AG08396 (cell line): Measurements from ENCODE around the gene RSPRY1.

Experiments
- DNase-seq: peaks from one replicate; pipeline ENCODE4 v3.0.0; 2012; ENCODE audit warnings: low spot score, mixed read lengths

The RSPRY1 gene

GRCh38 chr16:57224651-57225335, 38.7 kb downstream of the RSPRY1 start:
- DNase-seq: no peak

- DNase-seq: no peak
Observed at GRCh38 chr16:57225978-57226377, 39.8 kb downstream of the RSPRY1 start.

- no peak for DNase-seq
Observed at GRCh38 chr16:57226701-57227621, 40.8 kb downstream of the RSPRY1 start.

GRCh38 chr16:57229079-57229478, 43.0 kb downstream of the RSPRY1 start:
- DNase-seq: no peak

GRCh38 chr16:57231821-57232350, 45.8 kb downstream of the RSPRY1 start:
- DNase-seq: no peak

- no peak for DNase-seq
Observed at GRCh38 chr16:57233944-57234706, 48.0 kb downstream of the RSPRY1 start.

GRCh38 chr16:57234707-57235092, 48.6 kb downstream of the RSPRY1 start:
- DNase-seq: no peak

GRCh38 chr16:57235128-57236021, 49.2 kb downstream of the RSPRY1 start:
- no peak for DNase-seq

- DNase-seq: no peak
Observed at GRCh38 chr16:57236022-57236350, 49.9 kb downstream of the RSPRY1 start.

GRCh38 chr16:57238682-57239081, 52.6 kb downstream of the RSPRY1 start:
- no peak for DNase-seq

GRCh38 chr16:57239107-57239506, 53.0 kb downstream of the RSPRY1 start:
- no peak for DNase-seq

- DNase-seq: no peak
Observed at GRCh38 chr16:57240851-57241250, 54.7 kb downstream of the RSPRY1 start.

GRCh38 chr16:57242650-57243049, 56.5 kb downstream of the RSPRY1 start:
- DNase-seq: no peak

GRCh38 chr16:57244463-57244766, 58.3 kb downstream of the RSPRY1 start:
- DNase-seq: no peak

GRCh38 chr16:57244767-57245471, 58.8 kb downstream of the RSPRY1 start, which contains the start of gene ARL2BP:
Gene ARL2BP, plus strand, starts transcription at chr16:57245259. Its CDS starts 109 bp downstream, at chr16:57245368.
- peak; percentile 100 for DNase-seq

GRCh38 chr16:57245472-57246113, 59.5 kb downstream of the RSPRY1 start:
- peak; percentile 38 for DNase-seq

GRCh38 chr16:57251352-57251751, 65.2 kb downstream of the RSPRY1 start:
- no peak for DNase-seq

- DNase-seq: no peak
Observed at GRCh38 chr16:57252148-57252721, 66.1 kb downstream of the RSPRY1 start.

GRCh38 chr16:57253466-57253865, 67.3 kb downstream of the RSPRY1 start:
- no peak for DNase-seq
